ENCODE measurements around the gene TNS4. TPM values are rescaled to one million over a fixed set of nuclear protein-coding genes. Genes with fewer than 3 reads are reported as not detected.

TNS4 gene
- total RNA-seq, 1 donor from 2014 or later: not detected

- Histone ChIP-seq H3K4me2 (ENCODE audit: low read length) (peak overlapping the region; percentile 27), H3K4me3 (ENCODE audit: insufficient read depth, low read depth, low read length) (no peak overlapping the region), H3K9ac (ENCODE audit: low read length) (no peak overlapping the region), H3K9me3 (ENCODE audit: insufficient read depth, low read depth, low read length) (no peaks in the 10 kb centered on the region), H3K36me3 (ENCODE audit: insufficient read depth, low read length) (no peaks in the 10 kb centered on the region), H4K20me1 (ENCODE audit: insufficient read depth, low read length) (no peaks in the 10 kb centered on the region), H3K4me1 (ENCODE audit: insufficient read depth, low read length) (peaks cover 43% of the 10 kb centered on the region), H3K79me2 (ENCODE audit: insufficient read depth, low read length) (no peaks in the 10 kb centered on the region), H2AFZ (ENCODE audit: low read depth, low read length) (no peak overlapping the region), H3K27me3 (ENCODE audit: insufficient read depth, low read length) (no peaks in the 10 kb centered on the region), H3K27ac (ENCODE audit: low read depth, low read length) (no peak overlapping the region)
- Mint-ChIP-seq H3K27me3 (ENCODE audit: low read depth, unreplicated experiment) (peaks cover 12% of the 10 kb centered on the region), H3K4me3 (ENCODE audit: unreplicated experiment) (peak overlapping the region; percentile 1), H3K36me3 (ENCODE audit: low read depth, unreplicated experiment) (no peaks in the 10 kb centered on the region), H3K27ac (ENCODE audit: unreplicated experiment) (no peak overlapping the region), H3K4me1 (ENCODE audit: low read depth, unreplicated experiment) (peaks cover 40% of the 10 kb centered on the region), H3K9me3 (ENCODE audit: unreplicated experiment) (peaks cover 2% of the 10 kb centered on the region)
- TF ChIP-seq EZH2 (IDR thresholded peaks at IDR 0.05; ENCODE audit: insufficient read depth, low read length) (no peak), CTCF (IDR thresholded peaks at IDR 0.05; ENCODE audit: insufficient read depth, low read depth, low read length) (no peak)
- DNase-seq (ENCODE audit: low read depth) (no peak), FAIRE-seq (no peak)
Observed at GRCh38 chr17:40517286-40517662, 15.9 kb upstream of the TNS4 start.

GRCh38 chr17:40516581-40517285 is 15.3 kb upstream of the TNS4 start:
- H3K4me1 Mint-ChIP-seq (ENCODE audit: low read depth, unreplicated experiment): peaks cover 44% of the 10 kb centered on the region
- Histone ChIP-seq H3K9me3 (ENCODE audit: insufficient read depth, low read depth, low read length) (no peaks in the 10 kb centered on the region), H3K4me1 (ENCODE audit: insufficient read depth, low read length) (peaks cover 43% of the 10 kb centered on the region), H4K20me1 (ENCODE audit: insufficient read depth, low read length) (no peaks in the 10 kb centered on the region), H3K79me2 (ENCODE audit: insufficient read depth, low read length) (no peaks in the 10 kb centered on the region), H3K4me3 (ENCODE audit: insufficient read depth, low read depth, low read length) (no peak overlapping the region), H2AFZ (ENCODE audit: low read depth, low read length) (no peak overlapping the region), H3K27ac (ENCODE audit: low read depth, low read length) (no peak overlapping the region), H3K36me3 (ENCODE audit: insufficient read depth, low read length) (no peaks in the 10 kb centered on the region), H3K9ac (ENCODE audit: low read length) (no peak overlapping the region), H3K4me2 (ENCODE audit: low read length) (peak overlapping the region; percentile 27), H3K27me3 (ENCODE audit: insufficient read depth, low read length) (no peaks in the 10 kb centered on the region)
- no peak for TF ChIP-seq CTCF (IDR thresholded peaks at IDR 0.05; ENCODE audit: insufficient read depth, low read depth, low read length)
- no peak for TF ChIP-seq EZH2 (IDR thresholded peaks at IDR 0.05; ENCODE audit: insufficient read depth, low read length)
- DNase-seq (ENCODE audit: low read depth): peak; percentile 58
- H3K27me3 Mint-ChIP-seq (ENCODE audit: low read depth, unreplicated experiment): peaks cover 12% of the 10 kb centered on the region
- no peak for FAIRE-seq
- peak overlapping the region; percentile 62 for H3K27ac Mint-ChIP-seq (ENCODE audit: unreplicated experiment)
- peaks cover 2% of the 10 kb centered on the region for H3K9me3 Mint-ChIP-seq (ENCODE audit: unreplicated experiment)
- H3K4me3 Mint-ChIP-seq (ENCODE audit: unreplicated experiment): peak overlapping the region; percentile 1
- no peaks in the 10 kb centered on the region for H3K36me3 Mint-ChIP-seq (ENCODE audit: low read depth, unreplicated experiment)

GRCh38 chr17:40515491-40516041 is 14.1 kb upstream of the TNS4 start:
- peaks cover 12% of the 10 kb centered on the region for H3K27me3 Mint-ChIP-seq (ENCODE audit: low read depth, unreplicated experiment)
- peaks cover 2% of the 10 kb centered on the region for H3K9me3 Mint-ChIP-seq (ENCODE audit: unreplicated experiment)
- Histone ChIP-seq H3K36me3 (ENCODE audit: insufficient read depth, low read length) (no peaks in the 10 kb centered on the region), H3K4me3 (ENCODE audit: insufficient read depth, low read depth, low read length) (no peak overlapping the region), H3K27me3 (ENCODE audit: insufficient read depth, low read length) (no peaks in the 10 kb centered on the region), H3K4me2 (ENCODE audit: low read length) (no peak overlapping the region), H4K20me1 (ENCODE audit: insufficient read depth, low read length) (no peaks in the 10 kb centered on the region), H3K79me2 (ENCODE audit: insufficient read depth, low read length) (no peaks in the 10 kb centered on the region), H3K9ac (ENCODE audit: low read length) (no peak overlapping the region), H3K27ac (ENCODE audit: low read depth, low read length) (no peak overlapping the region), H2AFZ (ENCODE audit: low read depth, low read length) (no peak overlapping the region), H3K9me3 (ENCODE audit: insufficient read depth, low read depth, low read length) (no peaks in the 10 kb centered on the region), H3K4me1 (ENCODE audit: insufficient read depth, low read length) (peaks cover 45% of the 10 kb centered on the region)
- TF ChIP-seq CTCF (IDR thresholded peaks at IDR 0.05; ENCODE audit: insufficient read depth, low read depth, low read length) (no peak), EZH2 (IDR thresholded peaks at IDR 0.05; ENCODE audit: insufficient read depth, low read length) (no peak)
- H3K27ac Mint-ChIP-seq (ENCODE audit: unreplicated experiment): no peak overlapping the region
- H3K36me3 Mint-ChIP-seq (ENCODE audit: low read depth, unreplicated experiment): no peaks in the 10 kb centered on the region
- DNase-seq (ENCODE audit: low read depth): no peak
- peaks cover 47% of the 10 kb centered on the region for H3K4me1 Mint-ChIP-seq (ENCODE audit: low read depth, unreplicated experiment)
- no peak overlapping the region for H3K4me3 Mint-ChIP-seq (ENCODE audit: unreplicated experiment)
- no peak for FAIRE-seq

Data from astrocyte (in vitro differentiated cells and primary cell).